ENCODE measurements around the gene HUS1.
"Not testable (repeated sequence)": the region's sequence is repeated elsewhere in the genome, so short reads cannot be mapped to it uniquely, and the experiment has no call there.

The HUS1 gene

GRCh38 chr7:47923081-47923875, 56.1 kb downstream of the HUS1 start:
- DNase-seq (ENCODE audit: low spot score), result not testable (repeated sequence)

- DNase-seq (ENCODE audit: low spot score), result not testable (repeated sequence)
Observed at GRCh38 chr7:47916514-47916913, 62.9 kb downstream of the HUS1 start.

- no peak for DNase-seq (ENCODE audit: low spot score)
Observed at GRCh38 chr7:47915616-47915976, 63.8 kb downstream of the HUS1 start.

- DNase-seq (ENCODE audit: low spot score), result no peak
Observed at GRCh38 chr7:47914717-47915615, 64.4 kb downstream of the HUS1 start.
